IMR-90 (cell line): ENCODE results near the gene SV2B. TPM values are rescaled to one million over a fixed set of nuclear protein-coding genes. Genes with fewer than 3 reads are reported as not detected.

Source experiments
- ATAC-seq: fragments of 200-7000 bp; cut with Tn5 transposase; 2 replicates; pipeline ENCODE4 v1.9.1; 2020; ENCODE audit warnings: low read depth, mild to moderate bottlenecking, moderate library complexity
- BruUV-seq: library from RNA; stranded (reverse); fragments of 400-500 nt; replicated peaks from 2 replicates; lab custom pipeline; 2021; lab: Mats Ljungman, UMichigan
- CTCF ChIA-PET: fragments of 300-600 bp; formaldehyde crosslinking; extraction: SDS; loops from one replicate; lab custom pipeline; 2021; ENCODE audit warnings: antibody characterized with exemption; lab: Yijun Ruan, JAX
- POLR2A ChIA-PET: fragments of 300-600 bp; sonication (Branson Sonifier 250); formaldehyde crosslinking; loops from one replicate; lab custom pipeline; 2022; ENCODE audit warnings: antibody characterized with exemption; ENCODE audit not compliant: unreplicated experiment; lab: Charles Lee
- DNase-seq: peaks from one replicate; pipeline ENCODE4 v3.0.0; 2013
- H2AFZ ChIP-seq: replicated peaks from 2 replicates; pipeline ENCODE3; 2013; ENCODE audit warnings: low read length, mild to moderate bottlenecking; ENCODE audit not compliant: poor library complexity
- H2AK5ac ChIP-seq: 2 replicates; pipeline ENCODE4 v1.6.1; 2013; ENCODE audit warnings: low read depth, low read length, inconsistent platforms
- H2AK9ac ChIP-seq: replicated peaks from 2 replicates; pipeline ENCODE3; 2013; ENCODE audit warnings: mild to moderate bottlenecking, low read depth, low read length, moderate library complexity; ENCODE audit not compliant: poor library complexity
- H2BK120ac ChIP-seq: 2 replicates; pipeline ENCODE4 v1.6.1; 2013; ENCODE audit warnings: low read depth, low read length, inconsistent platforms
- H2BK15ac ChIP-seq: 3 replicates; pipeline ENCODE4 v1.6.1; 2013; ENCODE audit warnings: low read depth, low read length, inconsistent platforms
- H2BK20ac ChIP-seq: 2 replicates; pipeline ENCODE4 v1.6.1; 2013; ENCODE audit warnings: low read depth, mild to moderate bottlenecking, inconsistent platforms, low read length, moderate library complexity
- H2BK5ac ChIP-seq: 2 replicates; pipeline ENCODE4 v1.6.1; 2013; ENCODE audit warnings: mild to moderate bottlenecking, low read depth, low read length, inconsistent platforms; ENCODE audit not compliant: poor library complexity, severe bottlenecking
- H3K14ac ChIP-seq: replicated peaks from 2 replicates; pipeline ENCODE4 v1.6.1; 2013; ENCODE audit warnings: low read depth, low read length, inconsistent platforms
- H3K18ac ChIP-seq: 2 replicates; pipeline ENCODE4 v1.6.1; 2013; ENCODE audit warnings: low read depth, low read length, control low read depth
- H3K23ac ChIP-seq: 2 replicates; pipeline ENCODE4 v1.6.1; 2013; ENCODE audit warnings: low read depth, low read length, inconsistent platforms
- H3K27ac ChIP-seq: 2 replicates; pipeline ENCODE4 v1.5.1; 2013; ENCODE audit warnings: mild to moderate bottlenecking, control low read depth, low read length; ENCODE audit not compliant: insufficient read depth
- H3K27me3 ChIP-seq: 2 replicates; pipeline ENCODE4 v1.6.1; 2013; ENCODE audit warnings: low read length; ENCODE audit not compliant: control insufficient read depth, insufficient read depth
- H3K36me3 ChIP-seq: 2 replicates; pipeline ENCODE4 v1.6.1; 2013; ENCODE audit warnings: low read length, mixed read lengths; ENCODE audit not compliant: control insufficient read depth, insufficient read depth
- H3K4ac ChIP-seq: 2 replicates; pipeline ENCODE4 v1.6.1; 2013; ENCODE audit warnings: low read depth, low read length, inconsistent platforms
- H3K4me1 ChIP-seq: 2 replicates; pipeline ENCODE4 v1.6.1; 2013; ENCODE audit warnings: low read length, mixed read lengths; ENCODE audit not compliant: control insufficient read depth, insufficient read depth
- H3K4me2 ChIP-seq: 2 replicates; pipeline ENCODE4 v1.6.1; 2013; ENCODE audit warnings: low read depth, mild to moderate bottlenecking, control low read depth, low read length, moderate library complexity
- H3K4me3 ChIP-seq: 2 replicates; pipeline ENCODE4 v1.5.1; 2013; ENCODE audit warnings: low read depth, mild to moderate bottlenecking, control low read depth, low read length, moderate library complexity; ENCODE audit not compliant: insufficient read depth
- H3K56ac ChIP-seq: 2 replicates; pipeline ENCODE4 v1.6.1; 2013; ENCODE audit warnings: low read length, inconsistent platforms; ENCODE audit not compliant: insufficient read depth; ENCODE audit errors: extremely low read depth
- H3K79me1 ChIP-seq, 2 experiments: 2 replicates each; pipeline ENCODE4 v1.6.1; 2013; ENCODE audit warnings: low read length in 2 of 2, inconsistent platforms in 1 of 2, low read depth in 1 of 2
- H3K9ac ChIP-seq: 2 replicates; pipeline ENCODE4 v1.6.1; 2013; ENCODE audit warnings: low read depth, low read length, control low read depth
- H3K9me1 ChIP-seq: 2 replicates; pipeline ENCODE4 v1.6.1; 2013; ENCODE audit warnings: low read length, inconsistent platforms; ENCODE audit not compliant: insufficient read depth
- H3K9me3 ChIP-seq: 2 replicates; pipeline ENCODE4 v1.6.1; 2013; ENCODE audit warnings: low read length; ENCODE audit not compliant: control insufficient read depth, insufficient read depth
- H4K20me1 ChIP-seq: 2 replicates; pipeline ENCODE4 v1.6.1; 2013; ENCODE audit warnings: low read length, inconsistent platforms; ENCODE audit not compliant: insufficient read depth
- H4K5ac ChIP-seq: 2 replicates; pipeline ENCODE4 v1.6.1; 2013; ENCODE audit warnings: mild to moderate bottlenecking, low read depth, low read length, control low read depth
- H4K8ac ChIP-seq, 2 experiments: 2 replicates each; pipeline ENCODE4 v1.6.1; 2013; ENCODE audit warnings: low read depth in 2 of 2, low read length in 2 of 2, control low read depth in 1 of 2, inconsistent platforms in 1 of 2
- H4K91ac ChIP-seq: 2 replicates; pipeline ENCODE4 v1.6.1; 2013; ENCODE audit warnings: low read depth, low read length, inconsistent platforms; ENCODE audit not compliant: insufficient read depth
- CEBPB ChIP-seq: IDR thresholded peaks from 2 replicates; pipeline ENCODE4 v1.6.1; 2012; ENCODE audit warnings: low read depth, low read length, improper control_type of control experiment
- CHD1 ChIP-seq: IDR thresholded peaks from 2 replicates; pipeline ENCODE4 v1.6.1; 2012; ENCODE audit warnings: low read depth, low read length, improper control_type of control experiment
- CTCF ChIP-seq: conservative IDR thresholded peaks from 2 replicates; pipeline ENCODE4 v1.5.1; 2012; ENCODE audit warnings: mild to moderate bottlenecking, low read depth, low read length, improper control_type of control experiment
- ELK1 ChIP-seq: fragments of 150-350 bp; IDR thresholded peaks from 2 replicates; pipeline ENCODE4 v1.6.1; 2016; ENCODE audit warnings: low read depth, mild to moderate bottlenecking, low read length, moderate library complexity, borderline replicate concordance
- FOS ChIP-seq: fragments of 150-350 bp; IDR thresholded peaks from 2 replicates; pipeline ENCODE4 v1.6.1; 2016; ENCODE audit warnings: low read depth, low read length
- MAFK ChIP-seq: IDR thresholded peaks from 2 replicates; pipeline ENCODE4 v1.6.1; 2012; ENCODE audit warnings: low read depth, low read length, improper control_type of control experiment
- POLR2A ChIP-seq: IDR thresholded peaks from 2 replicates; pipeline ENCODE4 v1.6.1; 2012; ENCODE audit warnings: mild to moderate bottlenecking, low read depth, low read length
- RAD21 ChIP-seq: IDR thresholded peaks from 2 replicates; pipeline ENCODE4 v1.6.1; 2012; ENCODE audit warnings: low read length, improper control_type of control experiment
- RCOR1 ChIP-seq: IDR thresholded peaks from 2 replicates; pipeline ENCODE4 v1.6.1; 2012; ENCODE audit warnings: mild to moderate bottlenecking, low read length, improper control_type of control experiment; ENCODE audit not compliant: insufficient replicate concordance
- USF2 ChIP-seq: fragments of 150-350 bp; IDR thresholded peaks from 2 replicates; pipeline ENCODE4 v1.6.1; 2017; ENCODE audit warnings: mild to moderate bottlenecking, antibody characterized with exemption, low read length, low read depth
- WGBS, 2 experiments: methylation state at CpG; one replicate each; pipeline versions ENCODE4 v1.1.5 to v1.1.7; 2013; ENCODE audit warnings: missing lambda C conversion rate in 2 of 2; ENCODE audit not compliant: insufficient read length in 1 of 2; ENCODE audit errors: extremely low coverage in 2 of 2; 5-methylcytosine and 5-hydroxymethylcytosine counted together
- dilution Hi-C: fragments of 300-500 bp; cut with HindIII; formaldehyde crosslinking; loops from one replicate; pipeline ENCODE4 v1.14.3; 2018; ENCODE audit warnings: low sequenced_read_pairs; ENCODE audit not compliant: unreplicated experiment
- in situ Hi-C: fragments of 300-500 bp; cut with MboI; formaldehyde crosslinking; loops from 3 replicates; pipeline ENCODE4 v1.14.3; 2019; ENCODE audit warnings: low sequenced_read_pairs, inconsistent platforms, mixed read lengths
- intact Hi-C: fragments of 100-400 bp; cut with micrococcal nuclease; formaldehyde crosslinking; loops from 2 replicates; pipeline ENCODE4 v1.10.0; 2022
- polyA plus RNA-seq, 3 experiments: library from polyadenylated mRNA; depleted of rRNA; stranded (reverse); fragments of >200 nt; gene quantifications; 2 replicates each; pipeline ENCODE4 v1.2.3, GENCODE V29; 2012; ENCODE audit warnings: low replicate concordance in 1 of 3
- total RNA-seq: library from RNA; depleted of rRNA; stranded (reverse); fragments of >200 nt; gene quantifications from 2 replicates; pipeline ENCODE4 v1.2.3, GENCODE V29; 2012

SV2B gene
- total and polyA plus RNA-seq, 2 of the 4 experiments (the other 2 are of a cell fraction), result not detected

DNA sequence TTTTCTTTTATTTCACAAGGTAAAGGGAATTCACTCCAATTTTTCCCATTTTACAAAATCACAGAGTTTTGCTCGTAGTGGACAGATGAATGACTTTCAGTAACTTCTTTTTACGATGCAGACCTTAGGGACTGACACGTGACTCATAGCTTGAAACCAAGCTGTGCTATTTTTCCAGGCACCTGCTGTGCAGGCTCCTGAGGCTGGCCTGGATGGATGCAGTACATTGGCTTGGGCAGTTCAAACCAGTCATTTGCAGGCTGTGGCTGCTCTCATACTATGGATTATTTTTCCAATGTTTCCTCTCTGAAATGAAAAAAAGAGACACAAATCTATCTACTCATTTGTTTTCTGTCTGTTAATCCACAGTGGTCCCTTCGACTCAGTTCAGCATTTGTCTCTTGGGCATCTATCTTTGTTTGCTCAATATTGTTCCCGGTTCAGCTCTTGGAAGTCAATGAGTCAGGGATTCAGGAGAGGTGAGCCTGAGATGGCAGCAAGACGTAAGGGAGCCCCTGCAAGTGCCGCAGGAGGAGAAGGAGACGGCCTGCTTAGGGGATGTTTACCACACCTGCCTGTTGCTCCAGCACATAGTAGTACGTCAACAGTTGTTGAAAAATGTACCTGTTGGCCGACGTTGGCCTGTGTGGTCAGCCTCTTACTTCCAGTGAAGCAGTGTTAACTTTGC is 92.8 kb downstream of the SV2B start:
- Histone ChIP-seq H3K9me1 (no peaks in the 10 kb centered on the region), H3K56ac (no peak overlapping the region), H2AK5ac (no peak overlapping the region), H3K79me1 (no peaks in the 10 kb centered on the region), H3K14ac (no peak overlapping the region), H2AK9ac (no peak overlapping the region), H3K9ac (no peak overlapping the region), H4K91ac (no peak overlapping the region), H3K4ac (no peak overlapping the region), H2BK20ac (no peak overlapping the region), H2AFZ (no peak overlapping the region), H3K18ac (no peak overlapping the region), H4K8ac (no peak overlapping the region), H4K20me1 (no peaks in the 10 kb centered on the region), H3K23ac (no peak overlapping the region), H3K4me3 (no peak overlapping the region), H2BK5ac (no peak overlapping the region), H3K4me1 (no peaks in the 10 kb centered on the region), H3K4me2 (no peak overlapping the region), H3K36me3 (no peaks in the 10 kb centered on the region), H2BK15ac (no peak overlapping the region), H3K27me3 (no peaks in the 10 kb centered on the region), H4K5ac (no peak overlapping the region), H2BK120ac (no peak overlapping the region), H3K27ac (no peak overlapping the region), H3K9me3 (no peaks in the 10 kb centered on the region)
- DNase-seq (no peak), ATAC-seq (no peak)
- CTCF ChIA-PET, result no interaction called here
- POLR2A ChIA-PET, result no interaction called here
- intact Hi-C loops (no loop called here), dilution Hi-C loops (no loop called here), in situ Hi-C loops (no loop called here)
- WGBS, 2 experiments, result 31% methylated on average over 8 of the region's 11 CpGs; no CpG with 5 or more reads in 1 of the 2 experiments
- no TSS peak for BruUV-seq
- TF ChIP-seq POLR2A, result no peak
- TF ChIP-seq USF2, result no peak
- no peak for TF ChIP-seq FOS
- TF ChIP-seq RCOR1, result no peak
- no peak for TF ChIP-seq CTCF
- TF ChIP-seq CHD1, result no peak
- TF ChIP-seq RAD21, result no peak
- TF ChIP-seq MAFK, result no peak
- TF ChIP-seq ELK1, result no peak
- no peak for TF ChIP-seq CEBPB
